HCT116 (cell line): ENCODE results near the gene TET3. TPM values are rescaled to one million over a fixed set of nuclear protein-coding genes. Genes with fewer than 3 reads are reported as not detected.

Source experiments
- ATAC-seq: fragments of 200-7000 bp; cut with Tn5 transposase; 2 replicates; pipeline ENCODE4 v1.9.1; 2020; ENCODE audit warnings: mild to moderate bottlenecking, moderate library complexity
- BruUV-seq: library from RNA; stranded (reverse); fragments of 400-500 nt; replicated peaks from 2 replicates; lab custom pipeline; 2021; lab: Mats Ljungman, UMichigan
- CTCF ChIA-PET: fragments of 300-600 bp; sonication (Branson Sonifier 250); formaldehyde crosslinking; loops from one replicate; lab custom pipeline; 2021; ENCODE audit warnings: antibody characterized with exemption; lab: Charles Lee
- POLR2A ChIA-PET: fragments of 300-600, 350-600 bp; sonication (Branson Sonifier 250); formaldehyde crosslinking; loops from one replicate; lab custom pipeline; 2021; ENCODE audit warnings: antibody characterized with exemption; lab: Charles Lee
- RAD21 ChIA-PET, 2 experiments: fragments of 300-600 bp; sonication (Branson Sonifier 250); formaldehyde crosslinking; loops; one replicate each; lab custom pipeline; 2023; ENCODE audit warnings: low total read pairs in 2 of 2; ENCODE audit not compliant: uncharacterized antibody in 2 of 2, unreplicated experiment in 2 of 2, low non-redundant PET in 1 of 2; lab: Charles Lee
- DNase-seq: peaks from one replicate; pipeline ENCODE4 v3.0.0-alpha.2; 2010; ENCODE audit warnings: low read depth, low spot score
- H2AFZ ChIP-seq: fragments of 200-600 bp; shearing (Covaris generic), sonication (generic); 2 replicates; pipeline ENCODE4 v1.6.1; 2017; ENCODE audit warnings: low read depth, mixed run types, mixed read lengths, antibody characterized with exemption, low read length; ENCODE audit not compliant: poor library complexity, severe bottlenecking
- H3K27ac ChIP-seq: 2 replicates; pipeline ENCODE4 v1.5.1; 2012; ENCODE audit warnings: low read depth, low read length
- H3K27me3 ChIP-seq: fragments of 200-600 bp; sonication (generic); 2 replicates; pipeline ENCODE4 v1.6.1; 2016; ENCODE audit warnings: mixed run types, low read length, mixed read lengths; ENCODE audit not compliant: insufficient read depth
- H3K36me3 ChIP-seq, 2 experiments: fragments of 200-500 bp in 1 of 2; fragments of 200-600 bp in 1 of 2; sonication (Bioruptor generic) in 1 of 2; sonication (generic) in 1 of 2; 2 replicates each; pipeline versions ENCODE4 v1.5.1 to v1.6.1; 2014 to 2016; ENCODE audit warnings: low read length in 2 of 2, inconsistent platforms in 1 of 2, mixed read lengths in 1 of 2, mixed run types in 1 of 2; ENCODE audit not compliant: insufficient read depth in 2 of 2, control insufficient read depth in 1 of 2
- H3K4me1 ChIP-seq, 2 experiments: fragments of 200-600 bp in 1 of 2; sonication (generic) in 1 of 2; 2 replicates each; pipeline versions ENCODE4 v1.5.1 to v1.6.1; 2012 to 2017; ENCODE audit warnings: low read length in 2 of 2, inconsistent platforms in 1 of 2, mild to moderate bottlenecking in 1 of 2, mixed read lengths in 1 of 2, mixed run types in 1 of 2, moderate library complexity in 1 of 2; ENCODE audit not compliant: insufficient read depth in 2 of 2, control insufficient read depth in 1 of 2
- H3K4me2 ChIP-seq: fragments of 200-600 bp; sonication (generic); 2 replicates; pipeline ENCODE4 v1.6.1; 2017; ENCODE audit warnings: mixed run types, low read length, mixed read lengths
- H3K4me3 ChIP-seq, 2 experiments: fragments of 200-600 bp in 1 of 2; sonication (generic) in 1 of 2; replicated peaks in 1 of 2; 2 replicates each; pipeline ENCODE4 v1.5.1; 2011 to 2016; ENCODE audit warnings: low read length in 2 of 2, control low read depth in 1 of 2, low read depth in 1 of 2, mild to moderate bottlenecking in 1 of 2, mixed read lengths in 1 of 2, mixed run types in 1 of 2
- H3K79me2 ChIP-seq: fragments of 200-600 bp; sonication (generic); 2 replicates; pipeline ENCODE4 v1.6.1; 2017; ENCODE audit warnings: mild to moderate bottlenecking, mixed run types, low read length, moderate library complexity, mixed read lengths; ENCODE audit not compliant: insufficient read depth
- H3K9ac ChIP-seq: fragments of 200-600 bp; sonication (generic); 2 replicates; pipeline ENCODE4 v1.6.1; 2016; ENCODE audit warnings: low read length, mixed read lengths
- H3K9me2 ChIP-seq: fragments of 200-600 bp; sonication (generic), shearing (Covaris generic); 2 replicates; pipeline ENCODE4 v1.6.1; 2017; ENCODE audit warnings: mixed run types, mild to moderate bottlenecking, moderate library complexity; ENCODE audit not compliant: insufficient read depth
- H3K9me3 ChIP-seq, 2 experiments: fragments of 200-500 bp in 1 of 2; fragments of 200-600 bp in 1 of 2; sonication (Bioruptor generic) in 1 of 2; sonication (generic) in 1 of 2; 2 replicates each; pipeline ENCODE4 v1.6.1; 2014 to 2017; ENCODE audit warnings: low read length in 2 of 2, mixed read lengths in 2 of 2, inconsistent platforms in 1 of 2, low read depth in 1 of 2, mild to moderate bottlenecking in 1 of 2, mixed run types in 1 of 2, moderate library complexity in 1 of 2; ENCODE audit not compliant: control insufficient read depth in 1 of 2, insufficient read depth in 1 of 2
- H4K20me1 ChIP-seq: fragments of 200-600 bp; sonication (generic), shearing (Covaris generic); 2 replicates; pipeline ENCODE4 v1.6.1; 2017; ENCODE audit warnings: mixed run types, mild to moderate bottlenecking, moderate library complexity; ENCODE audit not compliant: insufficient read depth
- ATF3 ChIP-seq: IDR thresholded peaks from 2 replicates; pipeline ENCODE4 v1.6.1; 2012
- CTCF ChIP-seq, 3 experiments: fragments of 200-600 bp in 1 of 3; sonication (generic) in 1 of 3; IDR thresholded peaks in 2 of 3; conservative IDR thresholded peaks in 1 of 3; 2 replicates each; pipeline ENCODE4 v1.5.1; 2012 to 2017; ENCODE audit warnings: low read depth in 2 of 3, low read length in 2 of 3, antibody characterized with exemption in 1 of 3, borderline replicate concordance in 1 of 3, control low read depth in 1 of 3, mild to moderate bottlenecking in 1 of 3, mixed read lengths in 1 of 3, mixed run types in 1 of 3, moderate library complexity in 1 of 3; ENCODE audit not compliant: insufficient read depth in 1 of 3
- EGR1 ChIP-seq: IDR thresholded peaks from 2 replicates; pipeline ENCODE4 v1.6.1; 2012; ENCODE audit warnings: low read depth
- EZH2 ChIP-seq: fragments of 200-600 bp; sonication (generic); IDR thresholded peaks from 2 replicates; pipeline ENCODE4 v1.6.1; 2017; ENCODE audit warnings: antibody characterized with exemption, mixed run types
- EZH2phosphoT487 ChIP-seq: fragments of 200-600 bp; IDR thresholded peaks from 2 replicates; pipeline ENCODE4 v1.6.1; 2018; ENCODE audit warnings: antibody characterized with exemption, borderline replicate concordance
- MAX ChIP-seq: IDR thresholded peaks from 2 replicates; pipeline ENCODE4 v1.6.1; 2012
- RAD21 ChIP-seq: IDR thresholded peaks from 2 replicates; pipeline ENCODE4 v1.6.1; 2012; ENCODE audit warnings: low read depth, mild to moderate bottlenecking
- SIN3A ChIP-seq: IDR thresholded peaks from 2 replicates; pipeline ENCODE4 v1.6.1; 2012; ENCODE audit warnings: low read depth
- TCF7L2 ChIP-seq: IDR thresholded peaks from 2 replicates; pipeline ENCODE4 v1.7.0; 2011; ENCODE audit warnings: borderline replicate concordance, inconsistent platforms; ENCODE audit not compliant: insufficient read depth, insufficient read length; ENCODE audit errors: extremely low read depth
- ZFX ChIP-seq: fragments of 450-650 bp; IDR thresholded peaks from 2 replicates; pipeline ENCODE4 v1.6.1; 2017
- intact Hi-C: fragments of 100-400 bp; cut with micrococcal nuclease; formaldehyde crosslinking; loops from 2 replicates; pipeline ENCODE4 v1.10.0; 2022
- total RNA-seq: library from RNA; stranded (reverse); gene quantifications from one replicate; pipeline ENCODE4 v1.2.1, GENCODE V29; 2021; ENCODE audit not compliant: unreplicated experiment

TET3 gene
- total RNA-seq, 1 experiment from 2014 or later: 15.4 TPM

GRCh38 chr2:74007121-74007520 lies 22.4 kb downstream of the TET3 start (continued):
- TF ChIP-seq CTCF (IDR thresholded peaks at IDR 0.05 in 2 of 3, conservative IDR thresholded peaks at IDR 0.05 in 1 of 3; ENCODE audit: borderline replicate concordance in 1 of 3, insufficient read depth in 1 of 3, low read depth in 2 of 3, low read length in 2 of 3): no peak
- TF ChIP-seq EGR1: no peak
- TF ChIP-seq SIN3A: no peak
- TF ChIP-seq EZH2phosphoT487: no peak
- no peak for TF ChIP-seq RAD21
- no peak for TF ChIP-seq MAX
- no peak for TF ChIP-seq EZH2

- H3K27me3 ChIP-seq: no peaks in the 10 kb centered on the region
- H3K9me3 ChIP-seq: no peaks in the 10 kb centered on the region
- no peak overlapping the region for H3K4me3 ChIP-seq
- H3K9me2 ChIP-seq: no peaks in the 10 kb centered on the region
- BruUV-seq: no TSS peak
- H3K79me2 ChIP-seq: peaks cover 56% of the 10 kb centered on the region
- H3K4me2 ChIP-seq: no peak overlapping the region
- intact Hi-C loops: no loop called here
- H3K4me1 ChIP-seq: peaks cover 6 to 15% of the 10 kb centered on the region in 2 experiments; a peak in 3 of 4 replicates
- ChIA-PET RAD21 (no interaction called here), POLR2A (no interaction called here), CTCF (no interaction called here)
- H2AFZ ChIP-seq: no peak overlapping the region
- ATAC-seq (no peak), DNase-seq (no peak)
- H3K27ac ChIP-seq: no peak overlapping the region
- H3K9ac ChIP-seq: no peak overlapping the region
- H3K36me3 ChIP-seq: no peaks in the 10 kb centered on the region
- TF ChIP-seq EZH2 (no peak), ATF3 (no peak), TCF7L2 (no peak), ZFX (no peak)
- 0 out of 2 replicates have a peak, but pooled peaks cover 10% of the 10 kb centered on the region for H4K20me1 ChIP-seq
Measured at GRCh38 chr2:74007711-74008110, 23.0 kb downstream of the TET3 start.
